HFFc6 (cell line): Measurements from ENCODE around the gene ZNF692. TPM values are rescaled to one million over a fixed set of nuclear protein-coding genes. Genes with fewer than 3 reads are reported as not detected.

Experiments used
- DNase-seq: peaks from one replicate; pipeline ENCODE4 v3.0.0-alpha.2; 2018
- H3K27ac Mint-ChIP-seq: 2 replicates; pipeline ENCODE4 v1.8.0; 2020; ENCODE audit warnings: mild to moderate bottlenecking, mixed read lengths
- H3K27me3 Mint-ChIP-seq: 2 replicates; pipeline ENCODE4 v1.8.0; 2021; ENCODE audit warnings: mild to moderate bottlenecking, moderate library complexity, mixed read lengths; ENCODE audit not compliant: insufficient read depth
- H3K36me3 Mint-ChIP-seq: 2 replicates; pipeline ENCODE4 v1.8.0; 2021; ENCODE audit warnings: low read depth, mixed read lengths
- H3K4me1 Mint-ChIP-seq: 2 replicates; pipeline ENCODE4 v1.8.0; 2020; ENCODE audit warnings: low read depth, mixed read lengths
- H3K4me3 Mint-ChIP-seq: 2 replicates; pipeline ENCODE4 v1.8.0; 2020; ENCODE audit warnings: mild to moderate bottlenecking, moderate library complexity, mixed read lengths
- H3K9me3 Mint-ChIP-seq: 2 replicates; pipeline ENCODE4 v1.8.0; 2020; ENCODE audit warnings: mild to moderate bottlenecking, mixed read lengths
- total RNA-seq, 6 experiments: library from RNA; stranded (reverse); fragmentation: NEBNext Ultra II Directional; extraction: Animal tissue kit (Norgen Biotek cat#: 25700); gene quantifications; 2 replicates in 1 of 6; 3 replicates in 5 of 6; pipeline ENCODE4 v1.2.3, GENCODE V29; 2021
- TF ChIP-seq, protein P1 (sequence below): fragments of 200-600 bp; sonication (generic); IDR thresholded peaks from 2 replicates; pipeline ENCODE4 v1.5.0; 2021; ENCODE audit warnings: antibody characterized with exemption, mild to moderate bottlenecking

The ZNF692 gene
- total RNA-seq, 6 experiments from 2014 or later: 18.4 to 28.9 (median 21.1) TPM

- Mint-ChIP-seq H3K36me3 (peaks cover 3% of the 10 kb centered on the region), H3K9me3 (no peaks in the 10 kb centered on the region), H3K27ac (peak overlapping the region; percentile 47; the same call in 1 of the 2 replicates), H3K4me1 (peaks cover 20% of the 10 kb centered on the region), H3K27me3 (peaks cover 4% of the 10 kb centered on the region), H3K4me3 (no peak overlapping the region)
- no peak for DNase-seq
- TF ChIP-seq, protein P1, sequence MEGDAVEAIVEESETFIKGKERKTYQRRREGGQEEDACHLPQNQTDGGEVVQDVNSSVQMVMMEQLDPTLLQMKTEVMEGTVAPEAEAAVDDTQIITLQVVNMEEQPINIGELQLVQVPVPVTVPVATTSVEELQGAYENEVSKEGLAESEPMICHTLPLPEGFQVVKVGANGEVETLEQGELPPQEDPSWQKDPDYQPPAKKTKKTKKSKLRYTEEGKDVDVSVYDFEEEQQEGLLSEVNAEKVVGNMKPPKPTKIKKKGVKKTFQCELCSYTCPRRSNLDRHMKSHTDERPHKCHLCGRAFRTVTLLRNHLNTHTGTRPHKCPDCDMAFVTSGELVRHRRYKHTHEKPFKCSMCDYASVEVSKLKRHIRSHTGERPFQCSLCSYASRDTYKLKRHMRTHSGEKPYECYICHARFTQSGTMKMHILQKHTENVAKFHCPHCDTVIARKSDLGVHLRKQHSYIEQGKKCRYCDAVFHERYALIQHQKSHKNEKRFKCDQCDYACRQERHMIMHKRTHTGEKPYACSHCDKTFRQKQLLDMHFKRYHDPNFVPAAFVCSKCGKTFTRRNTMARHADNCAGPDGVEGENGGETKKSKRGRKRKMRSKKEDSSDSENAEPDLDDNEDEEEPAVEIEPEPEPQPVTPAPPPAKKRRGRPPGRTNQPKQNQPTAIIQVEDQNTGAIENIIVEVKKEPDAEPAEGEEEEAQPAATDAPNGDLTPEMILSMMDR: no peak
Measured at GRCh38 chr1:248853663-248854375, 5.1 kb downstream of the ZNF692 start.

- H3K4me1 Mint-ChIP-seq: peaks cover 13% of the 10 kb centered on the region
- H3K27ac Mint-ChIP-seq: no peak overlapping the region
- H3K27me3 Mint-ChIP-seq: peaks cover 4% of the 10 kb centered on the region
- TF ChIP-seq, protein P1: no peak
- no peaks in the 10 kb centered on the region for H3K9me3 Mint-ChIP-seq
- peaks cover 6% of the 10 kb centered on the region for H3K36me3 Mint-ChIP-seq
- peak; percentile 40 for DNase-seq
- no peak overlapping the region for H3K4me3 Mint-ChIP-seq
Measured at GRCh38 chr1:248852481-248853405, 6.1 kb downstream of the ZNF692 start.

DNA sequence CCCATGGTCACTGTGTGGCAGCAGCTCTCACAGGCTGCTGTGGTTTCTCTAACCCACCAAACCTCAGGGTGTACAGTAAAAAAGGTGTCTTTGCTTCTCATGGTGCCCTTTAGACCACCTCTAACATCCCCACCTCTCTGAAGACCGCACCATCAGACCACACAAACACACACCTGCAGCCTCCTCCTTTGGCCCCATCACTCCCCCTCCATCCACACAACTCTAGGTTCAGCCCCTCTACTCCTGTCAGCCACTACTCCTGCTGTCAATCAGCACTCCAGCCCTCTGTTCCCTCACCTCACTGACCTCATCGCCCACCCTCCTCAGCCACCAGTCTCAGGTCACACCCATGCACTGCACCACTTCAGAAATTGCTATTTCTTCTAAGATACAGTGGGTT lies 7.5 kb downstream of the ZNF692 start:
- no peaks in the 10 kb centered on the region for H3K9me3 Mint-ChIP-seq
- peaks cover 1% of the 10 kb centered on the region; the same call in 1 of the 2 replicates for H3K4me1 Mint-ChIP-seq
- H3K4me3 Mint-ChIP-seq: no peak overlapping the region
- no peak overlapping the region for H3K27ac Mint-ChIP-seq
- no peak for DNase-seq
- TF ChIP-seq, protein P1: no peak
- peaks cover 4% of the 10 kb centered on the region for H3K27me3 Mint-ChIP-seq
- peaks cover 6% of the 10 kb centered on the region for H3K36me3 Mint-ChIP-seq

- Mint-ChIP-seq H3K4me3 (no peak overlapping the region), H3K9me3 (no peaks in the 10 kb centered on the region), H3K27ac (no peak overlapping the region)
Measured at GRCh38 chr1:248850536-248851251, 8.2 kb downstream of the ZNF692 start.

GRCh38 chr1:248850124-248850523 lies 8.8 kb downstream of the ZNF692 start:
- no peak for DNase-seq
- Mint-ChIP-seq H3K9me3 (no peaks in the 10 kb centered on the region), H3K4me1 (no peaks in the 10 kb centered on the region), H3K27ac (no peak overlapping the region), H3K4me3 (no peak overlapping the region), H3K36me3 (peaks cover 6% of the 10 kb centered on the region), H3K27me3 (peaks cover 3% of the 10 kb centered on the region; the same call in 1 of the 2 replicates)
- TF ChIP-seq, protein P1: no peak

More at GRCh38 chr1:248850536-248851251, 8.2 kb downstream of the ZNF692 start:
- H3K4me1 Mint-ChIP-seq: no peaks in the 10 kb centered on the region
- H3K36me3 Mint-ChIP-seq: peaks cover 6% of the 10 kb centered on the region
- peaks cover 4% of the 10 kb centered on the region; the same call in 1 of the 2 replicates for H3K27me3 Mint-ChIP-seq
- no peak for DNase-seq
- TF ChIP-seq, protein P1: no peak
